ENCODE data around the gene DNASE1L2. TPM values are rescaled to one million over a fixed set of nuclear protein-coding genes. Genes with fewer than 3 reads are reported as not detected.

Gene DNASE1L2
- total RNA-seq, 1 donor: 0.86 TPM

DNA sequence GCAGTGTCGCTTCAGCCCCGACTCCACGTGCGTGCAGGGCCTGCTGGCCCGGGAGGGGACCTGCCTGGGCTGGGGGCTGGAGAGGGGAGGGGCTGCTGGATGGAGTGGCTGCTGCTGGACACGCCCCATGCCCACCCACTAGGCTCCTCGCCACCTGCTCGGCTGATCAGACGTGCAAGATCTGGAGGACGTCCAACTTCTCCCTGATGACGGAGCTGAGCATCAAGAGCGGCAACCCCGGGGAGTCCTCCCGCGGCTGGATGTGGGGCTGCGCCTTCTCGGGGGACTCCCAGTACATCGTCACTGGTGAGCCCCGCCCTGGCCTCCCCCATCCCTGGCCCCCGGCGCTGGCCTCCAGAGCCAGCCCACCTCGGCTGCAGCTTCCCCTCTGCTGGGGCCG is 27.9 kb upstream of the DNASE1L2 start:
- H3K4me3 ChIP-seq (ENCODE audit: low read depth, low read length): no peak overlapping the region
- no peak for DNase-seq (ENCODE audit: low read depth)
- TF ChIP-seq, protein P1, sequence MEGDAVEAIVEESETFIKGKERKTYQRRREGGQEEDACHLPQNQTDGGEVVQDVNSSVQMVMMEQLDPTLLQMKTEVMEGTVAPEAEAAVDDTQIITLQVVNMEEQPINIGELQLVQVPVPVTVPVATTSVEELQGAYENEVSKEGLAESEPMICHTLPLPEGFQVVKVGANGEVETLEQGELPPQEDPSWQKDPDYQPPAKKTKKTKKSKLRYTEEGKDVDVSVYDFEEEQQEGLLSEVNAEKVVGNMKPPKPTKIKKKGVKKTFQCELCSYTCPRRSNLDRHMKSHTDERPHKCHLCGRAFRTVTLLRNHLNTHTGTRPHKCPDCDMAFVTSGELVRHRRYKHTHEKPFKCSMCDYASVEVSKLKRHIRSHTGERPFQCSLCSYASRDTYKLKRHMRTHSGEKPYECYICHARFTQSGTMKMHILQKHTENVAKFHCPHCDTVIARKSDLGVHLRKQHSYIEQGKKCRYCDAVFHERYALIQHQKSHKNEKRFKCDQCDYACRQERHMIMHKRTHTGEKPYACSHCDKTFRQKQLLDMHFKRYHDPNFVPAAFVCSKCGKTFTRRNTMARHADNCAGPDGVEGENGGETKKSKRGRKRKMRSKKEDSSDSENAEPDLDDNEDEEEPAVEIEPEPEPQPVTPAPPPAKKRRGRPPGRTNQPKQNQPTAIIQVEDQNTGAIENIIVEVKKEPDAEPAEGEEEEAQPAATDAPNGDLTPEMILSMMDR (IDR thresholded peaks at IDR 0.05; ENCODE audit: insufficient read depth, low read depth, low read length): no peak

DNA sequence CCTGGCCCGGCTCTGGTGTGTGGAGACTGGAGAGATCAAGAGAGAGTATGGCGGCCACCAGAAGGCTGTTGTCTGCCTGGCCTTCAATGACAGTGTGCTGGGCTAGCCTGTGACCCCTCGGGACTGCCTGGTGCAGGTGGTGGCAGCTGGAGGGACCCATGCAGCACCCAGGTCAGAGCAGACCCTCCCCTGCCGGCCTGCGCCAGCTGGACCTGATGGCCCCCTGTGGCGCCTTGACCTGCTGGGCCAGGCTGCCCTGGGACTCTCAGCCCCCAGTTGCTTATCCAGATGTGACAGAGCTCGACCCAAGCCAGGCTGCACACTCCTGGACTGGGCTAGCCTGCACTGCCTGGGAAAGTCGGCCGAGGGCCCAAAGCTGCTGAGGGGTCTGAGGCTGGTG is 27.5 kb upstream of the DNASE1L2 start:
- no peak overlapping the region for H3K4me3 ChIP-seq (ENCODE audit: low read depth, low read length)
- DNase-seq (ENCODE audit: low read depth): no peak
- TF ChIP-seq, protein P1 (IDR thresholded peaks at IDR 0.05; ENCODE audit: insufficient read depth, low read depth, low read length): no peak

DNA sequence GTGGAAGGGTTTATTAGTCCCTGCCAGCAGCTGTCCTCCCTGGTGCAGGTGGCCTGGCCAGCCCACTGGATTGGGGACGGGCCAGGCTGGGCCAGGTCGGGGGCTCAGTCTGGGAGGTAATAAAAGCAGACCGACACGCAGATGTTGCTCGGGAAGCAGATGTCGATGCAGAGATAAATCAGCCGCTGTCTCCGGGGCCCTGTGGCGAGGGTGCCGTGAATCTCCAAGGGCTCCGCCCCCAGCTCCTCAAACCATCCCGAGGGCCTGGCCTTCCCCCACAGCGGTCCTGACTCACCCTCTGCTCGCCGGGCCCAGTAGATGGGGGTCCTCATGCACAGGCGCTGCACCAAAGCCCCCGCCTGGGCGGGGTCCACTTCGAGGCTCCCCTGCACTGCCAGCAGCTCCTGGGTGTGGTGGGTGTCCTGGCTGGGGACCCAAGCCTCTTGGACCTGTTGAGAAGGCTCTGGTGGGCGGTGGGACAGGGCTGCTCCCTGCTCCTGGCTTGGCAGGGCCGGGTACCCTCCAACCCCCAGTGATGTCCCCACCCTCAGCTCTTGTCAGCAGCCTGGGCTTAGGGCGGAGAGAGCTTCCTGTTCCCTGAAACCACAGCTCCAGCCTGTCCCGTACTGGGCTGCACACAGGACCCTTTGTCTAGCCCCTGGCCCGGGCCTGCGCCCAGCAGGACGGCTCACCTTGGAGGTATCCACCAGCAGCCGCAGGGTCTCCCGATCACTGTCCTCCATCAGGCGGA is 26.8 kb upstream of the DNASE1L2 start:
- TF ChIP-seq, protein P1 (IDR thresholded peaks at IDR 0.05; ENCODE audit: insufficient read depth, low read depth, low read length): no peak
- H3K4me3 ChIP-seq (ENCODE audit: low read depth, low read length): no peak overlapping the region

DNA sequence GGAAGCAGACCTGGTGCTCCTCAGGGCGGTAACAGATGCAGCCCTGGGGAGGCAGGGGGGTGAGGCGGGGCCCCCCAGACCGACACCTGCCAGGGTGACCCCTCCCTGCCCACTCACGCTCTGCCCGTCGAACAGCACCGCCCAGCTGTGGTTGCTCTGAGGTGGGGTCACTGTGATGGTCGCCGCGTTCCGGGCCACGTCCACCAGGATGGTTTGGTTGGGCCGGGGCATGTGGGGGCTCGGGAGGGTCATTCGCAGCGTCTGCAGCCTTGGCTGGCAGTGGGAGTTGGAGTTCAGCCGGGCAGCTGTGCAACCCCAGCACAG is 26.3 kb upstream of the DNASE1L2 start:
- TF ChIP-seq, protein P1 (IDR thresholded peaks at IDR 0.05; ENCODE audit: insufficient read depth, low read depth, low read length): no peak
- no peak for DNase-seq (ENCODE audit: low read depth)
- H3K4me3 ChIP-seq (ENCODE audit: low read depth, low read length): no peak overlapping the region

More for the DNA sequence above, 26.8 kb upstream of the DNASE1L2 start:
- no peak for DNase-seq (ENCODE audit: low read depth)

DNA sequence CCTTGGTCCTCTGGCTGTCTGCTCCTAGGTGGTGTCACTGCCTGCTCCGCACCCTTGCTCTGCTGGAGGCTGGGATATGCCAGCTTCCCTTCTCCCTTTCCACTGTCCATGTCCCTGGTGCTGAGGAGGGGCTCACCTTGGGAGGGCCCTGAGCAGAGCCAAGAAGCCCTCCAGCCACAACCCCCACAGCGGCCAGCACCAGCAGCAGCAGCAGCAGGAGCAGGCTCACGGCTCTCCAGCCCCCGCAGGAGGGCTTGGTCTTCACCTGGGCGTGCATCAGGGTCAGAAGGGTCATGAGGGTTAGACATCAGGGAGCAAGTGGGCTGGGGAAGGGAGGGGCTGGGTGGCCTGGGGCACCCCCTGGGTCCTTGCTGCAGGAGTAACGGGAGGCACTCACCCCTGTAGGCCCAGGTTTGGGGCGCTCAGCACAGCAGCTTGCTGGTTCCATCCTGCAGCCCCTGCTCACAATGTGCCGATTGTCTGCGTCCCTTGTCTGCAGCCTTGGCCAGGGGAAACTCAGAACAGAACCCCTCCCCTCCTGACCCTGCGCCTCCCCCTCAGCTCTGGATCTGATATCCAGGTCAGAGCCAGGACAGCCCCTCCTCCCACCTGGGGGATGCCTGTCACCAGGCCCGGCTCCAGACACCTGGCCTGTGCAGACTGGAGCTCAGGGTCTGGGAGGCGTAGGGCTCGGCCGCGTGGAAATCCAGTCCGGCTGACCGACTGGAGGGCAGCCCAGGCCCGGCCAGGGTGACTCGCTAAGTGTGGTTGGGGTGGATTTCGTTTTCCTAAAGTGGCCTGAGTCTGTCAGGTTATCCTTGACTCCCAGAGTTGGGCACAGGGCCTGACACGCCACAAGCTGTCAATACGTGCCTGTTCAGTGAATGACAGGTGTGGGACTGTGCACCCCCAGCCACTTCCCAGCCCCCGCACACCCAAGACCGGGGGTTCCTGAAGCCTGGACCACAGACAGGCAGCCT is 25.6 kb upstream of the DNASE1L2 start, which contains the start of gene BRICD5:
Gene BRICD5, minus strand, starts transcription at position 478 of the 980 bp plus-strand sequence. Its CDS starts 30 bp downstream, at position 448.
- DNase-seq (ENCODE audit: low read depth): no peak
- no peak within 1 kb of the TSS for H3K4me3 ChIP-seq (ENCODE audit: low read depth, low read length)
- TF ChIP-seq, protein P1 (IDR thresholded peaks at IDR 0.05; ENCODE audit: insufficient read depth, low read depth, low read length): no peak

DNA sequence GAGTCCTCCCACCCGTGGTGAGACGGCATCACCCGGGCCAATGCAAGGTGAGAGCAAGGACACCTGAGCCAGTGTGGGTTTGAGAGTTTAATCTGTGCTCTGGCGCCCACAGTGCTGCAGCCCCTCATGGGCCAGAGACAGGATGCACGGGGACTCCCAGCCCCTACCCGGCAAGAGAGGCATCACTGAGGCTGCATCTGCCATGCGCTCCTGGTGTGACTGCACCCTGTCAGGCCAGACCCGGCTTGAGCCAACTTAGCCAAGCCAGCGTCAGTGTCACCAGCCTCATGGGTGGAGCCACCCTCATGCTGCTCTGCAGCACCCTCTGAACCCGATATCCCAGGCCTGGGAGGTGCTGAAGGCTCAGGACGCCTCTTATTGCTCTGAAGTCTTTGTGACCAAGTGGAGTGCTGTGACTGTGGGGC is 24.3 kb upstream of the DNASE1L2 start:
- DNase-seq (ENCODE audit: low read depth): no peak
- no peak overlapping the region for H3K4me3 ChIP-seq (ENCODE audit: low read depth, low read length)
- TF ChIP-seq, protein P1 (IDR thresholded peaks at IDR 0.05; ENCODE audit: insufficient read depth, low read depth, low read length): no peak

Measured in fibroblast of villous mesenchyme (primary cell).